Stimulated activated CD8-positive, alpha-beta memory T cell treated with anti-CD3 and anti-CD28 coated beads, Interleukin-4, amount 100 ng/mL, for 1 hour (primary cell): Measurements from ENCODE around the gene EPHX1.
A peak's percentile ranks its signal among the peaks of the same experiment; 100 is the strongest.
"Not testable (repeated sequence)": the region's sequence is repeated elsewhere in the genome, so short reads cannot be mapped to it uniquely, and the experiment has no call there.

Experiments
- DNase-seq, 2 donors: peaks; one replicate each; pipeline ENCODE4 v3.0.0-alpha.2; 2020; ENCODE audit warnings: low read depth in 2 of 2, low spot score in 1 of 2

Gene EPHX1

GRCh38 chr1:225880636-225881035, 70.7 kb downstream of the EPHX1 start:
- DNase-seq, result no peak

DNA sequence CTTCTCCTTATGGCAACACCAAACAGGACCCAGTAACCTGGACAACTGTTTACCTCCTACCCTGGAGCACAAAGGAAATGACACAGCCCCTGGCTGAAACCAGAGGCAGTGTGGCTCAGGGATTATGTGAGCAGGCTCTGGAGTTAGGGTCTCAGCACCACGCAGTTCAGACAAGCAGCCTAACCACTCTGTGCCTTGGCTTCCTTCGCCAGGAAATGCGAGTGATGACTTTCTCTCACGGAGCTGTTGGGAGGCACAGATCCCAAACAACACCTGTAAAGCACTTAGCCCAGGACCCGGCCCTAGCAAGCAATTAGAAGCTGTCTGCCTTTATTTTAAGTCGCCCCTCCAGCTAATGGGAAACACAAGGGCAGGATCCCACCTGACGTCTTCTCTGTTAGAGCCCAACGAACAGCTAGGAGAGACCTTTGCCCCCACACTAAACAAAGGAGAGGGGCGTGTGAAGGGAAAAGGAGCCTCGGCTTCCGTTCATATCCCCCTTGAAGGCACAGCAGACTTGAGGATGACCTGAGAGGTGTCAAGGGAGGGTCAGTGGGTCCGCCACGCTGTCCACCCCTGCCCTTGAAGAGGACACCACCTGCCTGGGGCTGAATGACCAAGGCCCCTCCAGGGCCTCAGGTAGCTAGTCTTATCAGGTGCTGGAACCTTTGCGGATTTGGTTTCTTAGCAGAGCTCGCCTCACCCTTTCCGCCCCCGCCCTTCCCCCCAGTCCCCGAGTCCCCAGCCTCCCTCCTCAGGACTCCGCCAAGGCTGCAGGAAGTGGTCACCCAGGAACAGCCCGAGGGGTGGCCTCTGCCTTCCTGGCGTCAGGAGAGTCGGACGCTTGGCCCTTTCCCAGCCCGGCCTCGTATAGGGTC, 71.4 kb downstream of the EPHX1 start:
- DNase-seq, result no peak

- peak; percentile 73 to 88 for DNase-seq
These were observed 72.2 kb downstream of the EPHX1 start, which contains the start of gene TMEM63A for GRCh38 chr1:225881959-225882693. TSS of gene TMEM63A (minus strand) at chr1:225882380. CDS start at chr1:225877580, 4,800 bp downstream.

DNA sequence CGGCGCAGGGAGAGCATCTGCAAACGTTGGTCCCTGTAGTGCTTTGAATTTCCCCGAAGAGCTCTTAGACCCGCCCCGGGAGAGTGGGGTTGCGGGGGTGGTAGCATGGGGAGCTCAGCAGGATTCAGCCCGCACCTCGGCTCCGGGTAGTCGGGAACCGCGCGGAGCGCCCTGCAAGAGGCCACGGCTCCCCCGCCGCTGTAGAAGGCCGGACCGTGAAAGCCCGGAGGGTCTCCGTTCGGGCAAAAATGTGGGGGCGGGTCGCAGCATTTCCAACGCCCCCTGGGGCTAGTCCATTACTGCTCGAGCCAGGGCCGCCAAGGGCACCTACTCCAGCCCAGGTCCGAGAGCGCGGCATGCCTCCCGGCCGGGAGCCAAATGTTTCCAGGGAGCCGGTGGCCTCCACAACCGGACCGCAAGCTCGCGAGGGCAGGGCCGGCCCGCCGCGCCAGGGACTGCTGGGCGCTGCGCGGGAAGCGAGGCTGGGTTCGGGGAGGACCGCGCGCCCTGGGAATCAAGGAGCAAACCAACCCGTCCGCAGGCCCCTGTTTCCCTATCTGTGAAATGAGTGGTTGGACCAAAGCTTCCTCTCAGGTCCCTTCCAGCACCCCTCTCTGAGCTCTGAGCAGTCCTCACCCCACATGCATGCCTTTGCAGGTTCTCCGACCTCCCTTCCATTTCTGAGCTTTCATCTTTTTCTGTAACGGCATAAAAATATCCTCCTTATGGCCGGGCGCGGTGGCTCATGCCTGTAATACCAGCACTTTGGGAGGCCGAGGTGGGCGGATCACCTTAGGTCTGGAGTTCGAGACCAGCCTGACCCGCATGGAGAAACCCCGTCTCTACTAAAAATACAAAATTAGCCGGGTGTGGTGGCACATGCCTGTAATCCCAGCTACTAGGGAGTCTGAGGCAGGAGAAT, 73.0 kb downstream of the EPHX1 start:
- no peak for DNase-seq

DNA sequence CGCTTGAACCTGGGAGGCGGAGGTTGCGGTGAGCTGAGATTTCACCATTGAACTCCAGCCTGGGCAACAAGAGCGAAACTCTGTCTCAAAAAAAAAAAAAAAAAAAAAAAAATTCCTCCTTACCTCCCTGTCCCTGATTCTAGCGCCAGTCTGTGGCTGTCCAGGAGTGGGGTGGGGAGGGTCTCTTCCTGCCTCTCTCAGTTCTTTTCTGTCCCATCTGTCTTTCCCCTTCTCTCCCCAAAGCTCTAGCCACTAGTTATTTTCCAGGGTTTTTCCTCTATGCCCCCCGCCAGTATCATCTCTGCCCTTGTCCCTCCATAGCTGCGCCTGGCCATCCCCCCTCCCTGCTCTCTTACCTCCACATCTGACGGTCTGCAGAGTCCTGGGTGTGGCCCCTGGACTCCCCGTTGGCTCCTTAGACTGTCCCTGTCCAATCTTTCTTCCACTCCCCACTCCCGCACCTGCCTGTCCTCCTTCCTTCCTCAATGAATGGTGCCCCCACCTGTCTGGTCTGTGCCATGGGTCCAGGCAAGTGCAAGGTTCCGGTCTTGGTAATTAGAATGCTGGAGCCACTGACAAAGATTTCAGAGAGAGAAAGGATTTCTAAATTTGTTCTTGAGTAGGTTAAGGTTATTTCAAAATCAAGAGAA, 73.8 kb downstream of the EPHX1 start:
- no peak for DNase-seq

GRCh38 chr1:225885336-225885735, 75.4 kb downstream of the EPHX1 start:
- DNase-seq, result no peak

GRCh38 chr1:225886159-225887029, 76.5 kb downstream of the EPHX1 start:
- no peak for DNase-seq

GRCh38 chr1:225887030-225887314, 77.0 kb downstream of the EPHX1 start:
- no peak for DNase-seq

- not testable (repeated sequence) for DNase-seq
These were observed 77.8 kb downstream of the EPHX1 start for GRCh38 chr1:225887554-225888288.

DNA sequence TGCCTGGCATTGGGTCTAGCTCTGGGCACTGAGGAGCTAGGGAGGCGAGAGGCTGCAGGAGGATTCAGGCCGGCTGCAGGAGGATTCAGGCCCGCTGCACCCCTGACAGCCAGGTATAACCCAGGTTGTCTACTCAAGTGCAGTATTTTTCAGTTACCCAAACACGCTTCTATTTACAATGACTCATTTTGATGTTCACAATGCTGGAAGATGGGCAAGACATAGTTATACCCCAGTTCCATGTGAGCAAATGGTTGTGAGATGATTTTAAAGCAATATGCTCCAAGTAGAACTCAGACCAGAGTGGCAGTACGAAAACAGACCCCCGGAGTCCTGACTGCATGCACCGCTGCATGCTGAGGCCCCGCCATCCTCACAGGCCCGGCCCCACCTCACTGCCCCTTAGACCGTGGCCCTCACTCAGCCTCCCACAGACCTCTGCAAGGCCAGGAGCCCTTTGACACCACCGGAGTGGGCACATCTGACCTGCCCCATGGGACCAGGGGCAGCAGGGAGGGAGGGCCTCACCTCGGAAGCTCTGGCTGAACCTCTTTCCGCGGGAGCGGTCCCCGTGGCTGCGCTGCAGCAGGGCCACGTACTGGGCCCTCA, 78.5 kb downstream of the EPHX1 start:
- no peak for DNase-seq

DNA sequence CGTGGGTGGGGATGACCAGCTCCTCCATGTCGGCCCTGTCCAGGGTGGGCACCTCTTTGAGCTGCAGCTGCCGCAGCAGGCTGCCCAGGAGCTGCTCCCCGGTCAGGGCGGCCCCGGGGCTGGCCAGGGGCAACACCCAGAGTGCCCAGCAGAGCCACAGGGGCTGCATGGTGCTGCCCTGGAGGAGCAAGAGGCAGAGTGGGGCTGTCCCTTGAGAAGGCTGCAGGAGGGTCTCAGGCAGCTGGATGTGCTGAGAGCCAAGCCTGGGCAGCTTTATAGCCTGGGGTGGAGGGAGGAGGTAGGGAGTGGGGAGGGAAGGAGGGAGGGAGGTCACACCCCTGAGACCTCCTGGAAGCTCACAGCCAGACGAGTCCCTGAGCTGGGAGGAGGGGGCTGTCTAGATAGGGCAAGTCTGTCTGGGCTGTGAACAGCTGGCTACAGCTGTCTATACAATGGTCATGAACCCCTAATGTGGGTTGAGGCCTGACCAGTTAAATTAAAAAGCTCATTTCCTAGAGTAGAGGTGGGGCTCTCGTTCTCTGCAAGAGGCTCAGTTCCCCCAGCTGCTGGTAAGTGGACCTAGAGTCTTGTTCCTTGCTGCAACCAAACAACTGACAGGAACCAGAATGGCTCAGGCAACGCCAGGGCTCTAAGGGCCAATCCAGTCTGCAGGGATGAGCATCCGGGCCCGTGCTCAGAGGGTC, 79.1 kb downstream of the EPHX1 start, which contains the start of gene LEFTY1:
Gene LEFTY1, minus strand, starts transcription at position 249 of the 704 bp plus-strand sequence. Its CDS starts 80 bp downstream, at position 169.
- DNase-seq, result no peak

GRCh38 chr1:225889743-225890142, 79.8 kb downstream of the EPHX1 start:
- no peak for DNase-seq

DNA sequence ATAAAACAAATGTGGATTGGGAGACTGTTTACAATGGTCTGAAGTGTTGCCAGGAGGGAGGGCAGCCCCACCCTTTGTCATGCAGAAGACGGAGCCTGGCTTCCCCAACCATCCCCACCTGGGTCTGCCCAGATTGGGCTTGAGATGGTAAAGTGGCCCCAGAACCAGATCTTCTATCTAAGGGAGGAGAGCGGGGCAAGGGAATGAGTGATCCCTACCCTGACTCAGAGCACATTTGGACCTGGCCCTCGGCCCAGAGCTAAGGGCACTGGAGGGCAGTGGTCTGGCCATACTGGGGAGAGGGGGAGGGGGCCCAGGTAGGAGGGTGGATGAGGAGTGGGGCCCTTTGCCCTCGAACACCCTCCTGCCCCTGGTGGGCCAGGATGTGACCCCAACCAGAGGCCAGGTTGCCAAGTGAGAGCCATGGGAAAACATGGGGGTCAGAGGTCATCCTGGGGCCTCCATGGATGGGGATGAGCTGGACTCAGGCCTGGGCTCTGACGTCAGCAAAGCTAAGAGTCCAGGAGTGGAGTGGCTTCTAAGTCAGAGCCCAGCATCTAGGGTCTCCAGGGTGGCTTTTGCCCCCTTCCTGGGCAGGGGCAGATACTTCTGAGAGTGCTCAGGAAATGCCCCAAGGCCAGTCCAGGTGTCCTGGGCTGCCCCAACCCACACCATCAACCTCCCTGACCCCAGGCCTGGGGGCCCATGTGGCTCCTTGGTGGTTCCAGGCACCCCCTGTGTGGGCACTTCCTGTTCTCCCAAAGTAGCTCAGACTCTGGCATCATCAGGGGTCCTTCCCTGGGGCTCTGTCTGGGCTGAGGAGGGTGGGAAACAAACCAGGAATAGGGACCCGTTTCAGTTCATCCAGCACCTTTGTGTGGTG, 80.7 kb downstream of the EPHX1 start:
- no peak for DNase-seq

DNA sequence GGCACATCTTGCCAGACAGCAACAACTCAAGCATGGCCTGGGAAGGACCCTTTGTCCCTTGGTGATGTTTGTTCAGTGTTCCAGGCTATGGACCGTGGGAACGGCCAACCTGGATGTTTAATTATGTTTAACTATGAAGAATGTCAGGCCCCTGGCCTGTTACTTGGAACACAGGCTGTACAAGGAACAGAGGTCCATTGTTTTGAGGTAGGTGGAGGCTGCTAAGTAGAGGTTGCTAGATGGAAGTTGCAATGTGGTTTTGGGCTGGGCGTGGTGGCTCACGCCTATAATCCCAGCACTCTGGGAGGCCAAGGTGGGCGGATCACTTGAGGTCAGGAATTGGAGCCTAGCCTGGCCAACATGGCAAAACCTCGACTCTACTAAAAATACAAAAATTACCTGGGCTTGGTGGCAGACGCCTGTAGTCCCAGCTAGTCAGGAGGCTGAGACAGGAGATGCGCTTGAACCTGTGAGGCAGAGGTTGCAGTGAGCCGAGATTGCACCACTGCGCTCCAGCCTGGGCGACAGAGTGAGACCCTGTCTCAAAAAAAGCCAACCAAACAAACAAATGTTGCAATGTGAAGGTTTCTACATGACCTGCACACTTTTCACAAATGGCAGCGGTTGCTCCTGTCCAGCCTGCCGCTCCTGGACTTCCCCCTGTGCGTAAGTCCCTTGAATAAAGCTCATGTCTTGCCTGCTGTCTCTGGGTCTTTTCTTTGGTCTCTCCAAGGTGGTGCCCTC, 81.5 kb downstream of the EPHX1 start:
- no peak for DNase-seq

- DNase-seq, result no peak
These were observed 82.4 kb downstream of the EPHX1 start for GRCh38 chr1:225892307-225892706.
